ENCODE data around the gene HCN2. TPM values are rescaled to one million over a fixed set of nuclear protein-coding genes. Genes with fewer than 3 reads are reported as not detected.

HCN2 gene
- polyA plus RNA-seq, 1 of the 3 experiments (the other 2 are of a cell fraction) = 5.6 TPM

GRCh38 chr19:644363-644762, 54.7 kb downstream of the HCN2 start:
- Histone ChIP-seq H3K4me1 (ENCODE audit: control insufficient read depth in 1 of 2, insufficient read depth in 2 of 2, low read depth in 1 of 2, low read length in 1 of 2) (peaks cover 0 to 2% of the 10 kb centered on the region in 2 experiments; a peak in 1 of 4 replicates), H4K20me1 (ENCODE audit: insufficient read depth) (no peaks in the 10 kb centered on the region), H3K27me3 (ENCODE audit: insufficient read depth) (no peaks in the 10 kb centered on the region), H3K9me2 (no peaks in the 10 kb centered on the region), H2AFZ (ENCODE audit: low read depth) (no peak overlapping the region), H3K9me3 (no peaks in the 10 kb centered on the region), H3K27ac (ENCODE audit: low read depth in 2 of 2, low read length in 1 of 2) (no peak overlapping the region), H3F3A (replicated peaks; ENCODE audit: insufficient read depth) (no peaks in the 10 kb centered on the region), H3K79me2 (ENCODE audit: insufficient read depth) (no peaks in the 10 kb centered on the region), H3K4me2 (no peak overlapping the region), H3K36me3 (replicated peaks in 1 of 2; ENCODE audit: control insufficient read depth in 1 of 2, insufficient read depth in 2 of 2, low read length in 1 of 2) (peaks cover 0 to 39% of the 10 kb centered on the region in 2 experiments), H3K4me3 (ENCODE audit: low read depth in 2 of 2, low read length in 1 of 2) (no peak overlapping the region), H3K9ac (no peak overlapping the region)
- 78% methylated on average over 7 of the region's 28 CpGs for WGBS (ENCODE audit: low lambda C conversion rate)
- POLR2A ChIA-PET = no interaction called here
- TF ChIP-seq GABPA (IDR thresholded peaks at IDR 0.05; ENCODE audit: low read depth) (no peak), IRF3 (IDR thresholded peaks at IDR 0.05; ENCODE audit: low read depth, low read length) (no peak), FOSL2 (IDR thresholded peaks at IDR 0.05; ENCODE audit: borderline replicate concordance, low read depth) (no peak), TEAD4 (IDR thresholded peaks at IDR 0.05; ENCODE audit: borderline replicate concordance, insufficient read depth) (no peak)
- no peak for DNase-seq
- CTCF ChIA-PET = no interaction called here

DNA sequence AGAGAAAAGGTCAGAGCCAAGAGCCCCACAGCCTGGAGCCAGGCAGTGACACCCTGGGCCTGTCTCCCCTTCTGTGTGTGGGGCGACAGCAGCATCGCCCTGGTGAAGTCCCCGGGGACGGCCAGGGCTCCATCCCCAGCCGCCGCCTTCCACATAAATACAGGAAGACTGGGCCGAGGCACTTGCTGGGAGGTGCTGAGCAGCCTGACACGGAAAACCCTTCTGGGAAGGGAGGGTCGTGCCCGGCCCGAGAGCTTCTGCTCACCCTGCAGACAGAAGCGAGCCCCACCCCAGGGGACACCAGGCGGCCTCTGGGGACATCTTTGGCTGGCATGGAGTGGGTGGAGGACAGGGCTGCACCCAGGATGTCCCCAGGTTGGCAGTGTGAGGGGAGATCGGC, 55.1 kb downstream of the HCN2 start:
- ChIA-PET CTCF (no interaction called here), POLR2A (interaction anchor here (0.7 kb wide), 1 partner anchor 340 kb away, joined by 3 read pairs; the partner anchor contains the start of gene WDR18)
- Histone ChIP-seq H3K36me3 (replicated peaks in 1 of 2; ENCODE audit: control insufficient read depth in 1 of 2, insufficient read depth in 2 of 2, low read length in 1 of 2) (peaks cover 0 to 41% of the 10 kb centered on the region in 2 experiments), H3K4me3 (ENCODE audit: low read depth in 2 of 2, low read length in 1 of 2) (no peak overlapping the region), H3K27ac (ENCODE audit: low read depth in 2 of 2, low read length in 1 of 2) (no peak overlapping the region), H3K9me2 (no peaks in the 10 kb centered on the region), H3K79me2 (ENCODE audit: insufficient read depth) (no peaks in the 10 kb centered on the region), H3F3A (replicated peaks; ENCODE audit: insufficient read depth) (no peaks in the 10 kb centered on the region), H4K20me1 (ENCODE audit: insufficient read depth) (no peaks in the 10 kb centered on the region), H2AFZ (ENCODE audit: low read depth) (no peak overlapping the region), H3K4me2 (no peak overlapping the region), H3K9me3 (no peaks in the 10 kb centered on the region), H3K27me3 (ENCODE audit: insufficient read depth) (no peaks in the 10 kb centered on the region), H3K9ac (no peak overlapping the region), H3K4me1 (ENCODE audit: control insufficient read depth in 1 of 2, insufficient read depth in 2 of 2, low read depth in 1 of 2, low read length in 1 of 2) (peaks cover 0 to 2% of the 10 kb centered on the region in 2 experiments; a peak in 1 of 4 replicates)
- 97% methylated on average over 6 of the region's 14 CpGs for WGBS (ENCODE audit: low lambda C conversion rate)
- TF ChIP-seq GABPA (IDR thresholded peaks at IDR 0.05; ENCODE audit: low read depth) (no peak), ELF1 (IDR thresholded peaks at IDR 0.05) (no peak), GATA2 (CRISPR knock-in tag; IDR thresholded peaks at IDR 0.05) (no peak)
- DNase-seq = no peak

GRCh38 chr19:645912-646778, 56.5 kb downstream of the HCN2 start:
- no peaks in the 10 kb centered on the region for H3K4me1 ChIP-seq (ENCODE audit: control insufficient read depth in 1 of 2, insufficient read depth in 2 of 2, low read depth in 1 of 2, low read length in 1 of 2)
- no peaks in the 10 kb centered on the region for H4K20me1 ChIP-seq (ENCODE audit: insufficient read depth)
- ChIA-PET CTCF (no interaction called here), POLR2A (no interaction called here)
- no peak overlapping the region for H3K9ac ChIP-seq
- H3K9me2 ChIP-seq = no peaks in the 10 kb centered on the region
- peaks cover 0 to 45% of the 10 kb centered on the region in 2 experiments for H3K36me3 ChIP-seq (replicated peaks in 1 of 2; ENCODE audit: control insufficient read depth in 1 of 2, insufficient read depth in 2 of 2, low read length in 1 of 2)
- no peak overlapping the region for H3K4me2 ChIP-seq
- H3F3A ChIP-seq (replicated peaks; ENCODE audit: insufficient read depth) = no peaks in the 10 kb centered on the region
- H3K27me3 ChIP-seq (ENCODE audit: insufficient read depth) = no peaks in the 10 kb centered on the region
- WGBS (ENCODE audit: low lambda C conversion rate) = 91% methylated on average over 36 of the region's 62 CpGs
- H3K4me3 ChIP-seq (ENCODE audit: low read depth in 2 of 2, low read length in 1 of 2) = no peak overlapping the region
- TF ChIP-seq POLR2AphosphoS5 (IDR thresholded peaks at IDR 0.05; ENCODE audit: low read depth, low read length) (no peak), MXI1 (IDR thresholded peaks at IDR 0.05; ENCODE audit: low read depth, low read length) (no peak), FOSL2 (IDR thresholded peaks at IDR 0.05; ENCODE audit: borderline replicate concordance, low read depth) (no peak), TCF12 (IDR thresholded peaks at IDR 0.05) (no peak)
- H3K27ac ChIP-seq (ENCODE audit: low read depth in 2 of 2, low read length in 1 of 2) = no peak overlapping the region
- H2AFZ ChIP-seq (ENCODE audit: low read depth) = no peak overlapping the region
- DNase-seq = no peak
- peaks cover 2% of the 10 kb centered on the region; the same call in 1 of the 2 replicates for H3K79me2 ChIP-seq (ENCODE audit: insufficient read depth)
- H3K9me3 ChIP-seq = no peaks in the 10 kb centered on the region
